K562 (cell line): ENCODE data around the gene MED15. TPM values are rescaled to one million over a fixed set of nuclear protein-coding genes. Genes with fewer than 3 reads are reported as not detected.

Experiments used
- BCLAF1 ChIP-seq, 2 experiments: fragments of 450-650 bp in 1 of 2; IDR thresholded peaks; 2 replicates each; pipeline ENCODE4 v1.6.1; 2011 to 2017; ENCODE audit warnings: low read depth in 2 of 2, antibody characterized with exemption in 1 of 2, borderline replicate concordance in 1 of 2, low read length in 1 of 2, mild to moderate bottlenecking in 1 of 2, mixed read lengths in 1 of 2; ENCODE audit not compliant: control insufficient read depth in 1 of 2
- CTBP1 ChIP-seq: fragments of 450-650 bp; IDR thresholded peaks from 2 replicates; pipeline ENCODE4 v1.6.1; 2016; ENCODE audit warnings: borderline replicate concordance
- RB1 ChIP-seq: fragments of 450-650 bp; IDR thresholded peaks from 2 replicates; pipeline ENCODE4 v1.6.1; 2017; ENCODE audit warnings: low read depth, mild to moderate bottlenecking
- SIX5 ChIP-seq, 2 experiments: IDR thresholded peaks; 2 replicates each; pipeline ENCODE4 v1.6.1; 2011; ENCODE audit warnings: low read length in 2 of 2, borderline replicate concordance in 1 of 2, low read depth in 1 of 2, mild to moderate bottlenecking in 1 of 2, moderate library complexity in 1 of 2; ENCODE audit not compliant: insufficient read depth in 1 of 2
- ZBTB2 ChIP-seq: fragments of 450-650 bp; IDR thresholded peaks from 2 replicates; pipeline ENCODE4 v1.6.1; 2016; ENCODE audit warnings: antibody characterized with exemption
- ZNF140 ChIP-seq: fragments of 250-450 bp; sonication (Bioruptor Pico); IDR thresholded peaks from 2 replicates; pipeline ENCODE4 v1.8.0; 2021; ENCODE audit warnings: moderate library complexity, mild to moderate bottlenecking, inconsistent platforms
- ZNF41 ChIP-seq: fragments of 250-450 bp; sonication (Bioruptor Pico); conservative IDR thresholded peaks from 2 replicates; pipeline ENCODE4 v1.4.0; 2020; ENCODE audit warnings: mild to moderate bottlenecking
- ZNF609 ChIP-seq: sonication (generic); formaldehyde crosslinking; IDR thresholded peaks from 2 replicates; pipeline ENCODE4 v1.8.1; 2023; ENCODE audit warnings: missing genetic modification reagents, mild to moderate bottlenecking, borderline replicate concordance
- ZNF79 ChIP-seq: fragments of 250-450 bp; sonication (Bioruptor Pico); IDR thresholded peaks from 2 replicates; pipeline ENCODE4 v1.4.0; 2020; ENCODE audit warnings: low read depth, mild to moderate bottlenecking, moderate library complexity
- polyA plus RNA-seq, 8 experiments: library from polyadenylated mRNA; depleted of rRNA in 4 of 8; stranded (reverse) in 5 of 8; unstranded in 3 of 8; fragments of >200 nt; fragmentation: Nextera tagmentation in 2 of 8; fragmentation: Illumina TruSeq in 1 of 8; extraction: Ambion mirVana in 2 of 8; extraction: Trizol in 1 of 8; gene quantifications; 2 replicates each; pipeline versions ENCODE4 v1.2.1 to v1.2.3, GENCODE V29; 2011 to 2014; ENCODE audit warnings: inconsistent platforms in 1 of 8, missing spikeins in 1 of 8
- total RNA-seq, 7 experiments: library from RNA; depleted of rRNA in 6 of 7; stranded (reverse); fragments of >200 nt in 6 of 7; fragmentation: Illumina TruSeq in 2 of 7; extraction: Trizol in 2 of 7; gene quantifications; 2 replicates each; pipeline versions ENCODE4 v1.2.1 to v1.2.3, GENCODE V29; 2011 to 2021; ENCODE audit warnings: low replicate concordance in 1 of 7
- TF ChIP-seq, protein P1 (sequence below): sonication (generic); formaldehyde crosslinking; IDR thresholded peaks from 2 replicates; pipeline ENCODE4 v1.8.0; 2023; ENCODE audit warnings: missing genetic modification reagents, mild to moderate bottlenecking, borderline replicate concordance

The MED15 gene
- total and polyA plus RNA-seq, 9 of the 15 experiments (the other 6 are each of a cell fraction or from before 2014, with no cell fraction given), result 4.0 to 271 (median 60.1) TPM

- TF ChIP-seq ZNF609 (CRISPR knock-in tag) (no peak), SIX5 (IDR thresholded peaks at IDR 0.05; ENCODE audit: borderline replicate concordance in 1 of 2, insufficient read depth in 1 of 2, low read depth in 1 of 2, low read length in 2 of 2) (0 out of 4 replicates have a peak, but pooled peaks of 1 of the 2 experiments have one; percentile 1), ZNF79 (CRISPR knock-in tag) (0 out of 2 replicates have a peak, but pooled peaks have one; percentile 46), BCLAF1 (IDR thresholded peaks at IDR 0.05; ENCODE audit: borderline replicate concordance in 1 of 2, control insufficient read depth in 1 of 2, low read depth in 2 of 2, low read length in 1 of 2) (no peak), ZBTB2 (0 out of 2 replicates have a peak, but pooled peaks have one; percentile 3), ZNF41 (CRISPR knock-in tag) (peak; percentile 80), RB1 (peak; percentile 90), ZNF140 (0 out of 2 replicates have a peak, but pooled peaks have one; percentile 19), CTBP1 (peak; percentile 62; the same call in 1 of the 2 replicates)
- TF ChIP-seq, protein P1, sequence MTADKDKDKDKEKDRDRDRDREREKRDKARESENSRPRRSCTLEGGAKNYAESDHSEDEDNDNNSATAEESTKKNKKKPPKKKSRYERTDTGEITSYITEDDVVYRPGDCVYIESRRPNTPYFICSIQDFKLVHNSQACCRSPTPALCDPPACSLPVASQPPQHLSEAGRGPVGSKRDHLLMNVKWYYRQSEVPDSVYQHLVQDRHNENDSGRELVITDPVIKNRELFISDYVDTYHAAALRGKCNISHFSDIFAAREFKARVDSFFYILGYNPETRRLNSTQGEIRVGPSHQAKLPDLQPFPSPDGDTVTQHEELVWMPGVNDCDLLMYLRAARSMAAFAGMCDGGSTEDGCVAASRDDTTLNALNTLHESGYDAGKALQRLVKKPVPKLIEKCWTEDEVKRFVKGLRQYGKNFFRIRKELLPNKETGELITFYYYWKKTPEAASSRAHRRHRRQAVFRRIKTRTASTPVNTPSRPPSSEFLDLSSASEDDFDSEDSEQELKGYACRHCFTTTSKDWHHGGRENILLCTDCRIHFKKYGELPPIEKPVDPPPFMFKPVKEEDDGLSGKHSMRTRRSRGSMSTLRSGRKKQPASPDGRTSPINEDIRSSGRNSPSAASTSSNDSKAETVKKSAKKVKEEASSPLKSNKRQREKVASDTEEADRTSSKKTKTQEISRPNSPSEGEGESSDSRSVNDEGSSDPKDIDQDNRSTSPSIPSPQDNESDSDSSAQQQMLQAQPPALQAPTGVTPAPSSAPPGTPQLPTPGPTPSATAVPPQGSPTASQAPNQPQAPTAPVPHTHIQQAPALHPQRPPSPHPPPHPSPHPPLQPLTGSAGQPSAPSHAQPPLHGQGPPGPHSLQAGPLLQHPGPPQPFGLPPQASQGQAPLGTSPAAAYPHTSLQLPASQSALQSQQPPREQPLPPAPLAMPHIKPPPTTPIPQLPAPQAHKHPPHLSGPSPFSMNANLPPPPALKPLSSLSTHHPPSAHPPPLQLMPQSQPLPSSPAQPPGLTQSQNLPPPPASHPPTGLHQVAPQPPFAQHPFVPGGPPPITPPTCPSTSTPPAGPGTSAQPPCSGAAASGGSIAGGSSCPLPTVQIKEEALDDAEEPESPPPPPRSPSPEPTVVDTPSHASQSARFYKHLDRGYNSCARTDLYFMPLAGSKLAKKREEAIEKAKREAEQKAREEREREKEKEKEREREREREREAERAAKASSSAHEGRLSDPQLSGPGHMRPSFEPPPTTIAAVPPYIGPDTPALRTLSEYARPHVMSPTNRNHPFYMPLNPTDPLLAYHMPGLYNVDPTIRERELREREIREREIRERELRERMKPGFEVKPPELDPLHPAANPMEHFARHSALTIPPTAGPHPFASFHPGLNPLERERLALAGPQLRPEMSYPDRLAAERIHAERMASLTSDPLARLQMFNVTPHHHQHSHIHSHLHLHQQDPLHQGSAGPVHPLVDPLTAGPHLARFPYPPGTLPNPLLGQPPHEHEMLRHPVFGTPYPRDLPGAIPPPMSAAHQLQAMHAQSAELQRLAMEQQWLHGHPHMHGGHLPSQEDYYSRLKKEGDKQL (CRISPR knock-in tag), result no peak
These were observed 64.2 kb downstream of the MED15 start (continued) for GRCh38 chr22:20571531-20572007.
